Hematopoietic multipotent progenitor cell treated with erythropoietin and hydrocortisone succinate and interleukin-3 and kit ligand, for 17 days (in vitro differentiated cells): Measurements from ENCODE around the gene GLMP.

Experiments
- DNase-seq: peaks from one replicate; pipeline ENCODE4 v3.0.0-alpha.2; 2015; ENCODE audit warnings: low spot score

The GLMP gene

DNA sequence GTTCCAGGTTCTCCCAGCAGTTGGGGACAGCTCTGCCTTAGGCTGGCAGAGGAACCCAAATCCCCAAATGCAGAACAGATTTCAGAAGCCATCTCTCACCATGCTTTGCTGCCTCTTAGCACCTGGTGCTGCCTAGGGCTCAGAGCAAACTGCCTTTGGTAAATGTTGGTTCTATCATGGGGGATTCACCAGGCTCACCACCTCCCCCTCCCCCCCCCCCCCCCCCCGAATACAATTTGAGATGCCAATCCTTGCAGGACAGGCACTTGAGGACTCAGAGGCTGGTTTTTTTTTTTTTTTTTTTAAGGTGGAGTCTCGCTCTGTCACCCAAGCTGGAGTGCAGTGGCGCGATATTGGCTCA, 47.2 kb downstream of the GLMP start:
- DNase-seq = no peak

DNA sequence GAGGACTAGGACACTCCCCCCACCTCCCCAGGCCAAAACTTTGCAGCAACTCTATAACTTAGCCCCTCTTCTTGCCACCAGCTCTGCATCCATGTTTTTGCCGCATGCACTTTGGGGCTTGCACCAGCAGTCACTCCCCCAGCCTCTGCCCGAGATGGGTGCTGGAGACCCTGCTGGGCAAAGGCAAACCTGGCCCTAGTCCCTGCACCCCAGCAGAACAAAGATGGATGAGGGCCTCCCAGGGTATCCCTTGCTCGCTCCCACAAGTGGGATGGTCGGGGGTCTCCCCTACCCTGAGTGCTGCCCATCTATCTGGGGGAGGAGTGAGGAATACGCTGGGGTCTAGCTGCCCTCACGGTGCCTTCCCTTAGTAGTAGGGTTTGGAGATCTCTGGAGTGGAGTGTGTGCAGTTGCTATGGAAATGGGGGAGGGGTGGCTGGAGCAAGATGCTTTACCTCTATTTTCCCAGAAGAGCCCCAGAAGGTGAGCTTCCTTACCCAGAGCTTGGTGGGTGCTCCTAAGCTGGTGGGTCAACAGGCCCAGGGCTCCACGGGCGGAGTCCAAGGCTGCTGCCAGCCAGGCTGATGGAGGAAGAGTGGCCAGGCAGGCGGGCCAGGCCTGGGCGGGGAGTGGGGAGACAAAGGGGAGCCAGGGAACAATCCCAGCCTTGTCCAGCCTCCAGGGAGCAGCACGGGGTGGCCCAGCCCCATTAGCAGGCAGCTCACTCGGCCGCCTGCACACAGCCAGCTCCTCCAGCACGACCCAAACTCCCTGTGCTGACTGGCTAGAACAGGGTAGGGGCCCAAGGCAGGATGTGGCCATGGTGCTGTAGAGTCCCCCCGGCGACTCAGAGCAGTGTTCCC, 47.8 kb downstream of the GLMP start, which contains the start of gene PAQR6:
PAQR6 (minus strand) TSS at position 597 of the 863 bp plus-strand sequence. CDS start 1,325 bp downstream, outside the sequence.
- no peak for DNase-seq

DNA sequence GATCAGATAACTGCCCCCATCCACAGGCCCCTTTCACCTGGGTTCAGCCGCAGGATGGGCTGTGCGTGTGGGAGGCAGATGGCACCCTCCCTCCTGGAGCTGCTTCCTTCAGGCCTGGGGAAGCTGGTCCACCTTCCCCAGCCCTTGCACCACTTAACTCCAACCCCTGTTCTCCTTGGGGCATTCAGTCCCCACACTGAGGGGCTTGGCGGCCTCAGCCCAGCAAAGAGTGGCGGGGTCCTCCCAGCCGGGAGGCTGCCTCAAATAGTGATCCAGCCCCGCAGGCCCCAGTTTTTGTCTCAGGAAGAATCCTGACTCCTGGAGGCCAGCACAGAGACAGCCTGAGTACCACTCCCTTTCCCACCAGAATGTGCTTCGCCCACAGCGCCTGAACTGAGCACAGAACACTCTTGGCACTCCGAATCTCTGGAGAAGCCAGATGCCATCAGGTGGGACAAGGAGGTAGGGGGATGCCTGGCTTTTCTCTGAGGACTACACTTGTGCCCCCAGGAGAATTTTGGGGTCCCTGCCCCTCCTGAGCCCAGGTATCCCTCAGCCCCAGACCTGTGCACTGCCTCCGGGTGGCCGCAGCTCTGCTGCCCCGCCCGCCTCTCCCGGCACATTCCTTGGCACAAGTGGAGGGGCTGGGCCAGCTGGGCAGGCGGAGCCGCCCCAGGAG, 48.6 kb downstream of the GLMP start:
- no peak for DNase-seq

DNA sequence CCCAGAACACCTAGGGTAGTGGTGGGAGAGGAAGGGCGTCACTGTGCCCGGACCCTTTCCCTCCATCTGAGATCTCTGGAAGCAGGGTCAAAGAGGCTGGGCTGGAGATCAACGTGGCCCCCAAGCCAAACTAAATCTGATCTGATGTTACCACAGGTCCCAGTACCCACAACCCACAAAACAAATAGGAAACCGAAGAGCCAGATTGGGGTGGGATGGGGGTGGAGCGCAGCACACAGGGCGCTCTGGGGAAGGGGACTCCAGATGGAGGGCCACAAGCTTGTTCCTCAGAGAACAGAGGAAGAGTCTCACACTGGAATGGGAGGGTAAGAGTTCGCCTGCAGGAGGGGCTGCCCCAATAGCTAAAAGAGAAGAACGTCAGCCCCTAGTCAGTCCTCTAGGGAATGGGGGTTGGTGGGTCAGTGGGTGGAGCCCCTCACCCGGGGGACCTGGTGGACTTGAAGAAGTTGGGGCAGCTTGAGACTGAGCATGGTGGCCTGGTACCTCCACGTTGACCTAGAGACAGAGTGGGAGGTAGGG, 49.2 kb downstream of the GLMP start:
- DNase-seq = no peak

DNA sequence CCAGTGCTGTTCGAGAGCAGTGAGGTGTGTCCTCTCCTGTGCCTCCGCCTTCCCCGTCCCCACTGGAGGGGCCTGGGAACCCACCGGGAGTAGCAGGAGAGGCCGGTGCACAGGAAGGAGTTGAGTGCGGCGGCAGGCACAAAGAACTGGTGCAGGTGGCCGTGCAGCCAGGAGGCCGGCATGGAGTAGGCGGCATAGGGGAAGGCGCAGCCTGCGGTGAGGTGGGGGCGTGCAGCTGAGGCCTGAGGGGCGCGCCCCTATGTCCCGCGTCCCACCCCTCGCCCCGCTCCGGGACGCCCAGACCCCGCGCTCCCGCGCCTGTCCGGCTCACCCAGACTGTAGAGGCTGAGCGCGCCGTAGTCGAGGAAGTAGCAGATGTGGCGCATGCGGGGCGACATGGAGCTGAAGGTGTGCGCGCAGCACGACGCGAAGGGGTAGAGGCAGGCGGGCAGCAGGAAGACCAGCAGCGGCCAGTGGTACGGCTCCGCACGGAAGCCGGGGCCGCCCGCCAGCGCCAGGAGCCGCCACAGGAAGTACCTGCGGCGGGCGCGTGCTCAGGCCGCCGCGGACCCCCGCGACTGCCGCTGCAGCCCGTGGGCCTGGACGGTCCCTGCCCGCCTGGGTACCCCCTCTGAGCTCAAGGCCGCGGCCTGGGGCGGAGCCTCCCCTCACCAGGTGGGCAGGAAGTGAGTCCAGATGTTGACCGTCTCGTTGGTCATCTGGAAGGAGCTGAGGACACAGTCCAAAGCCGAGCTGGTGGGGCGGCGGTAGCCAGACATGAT, 49.8 kb downstream of the GLMP start:
- DNase-seq = no peak

DNA sequence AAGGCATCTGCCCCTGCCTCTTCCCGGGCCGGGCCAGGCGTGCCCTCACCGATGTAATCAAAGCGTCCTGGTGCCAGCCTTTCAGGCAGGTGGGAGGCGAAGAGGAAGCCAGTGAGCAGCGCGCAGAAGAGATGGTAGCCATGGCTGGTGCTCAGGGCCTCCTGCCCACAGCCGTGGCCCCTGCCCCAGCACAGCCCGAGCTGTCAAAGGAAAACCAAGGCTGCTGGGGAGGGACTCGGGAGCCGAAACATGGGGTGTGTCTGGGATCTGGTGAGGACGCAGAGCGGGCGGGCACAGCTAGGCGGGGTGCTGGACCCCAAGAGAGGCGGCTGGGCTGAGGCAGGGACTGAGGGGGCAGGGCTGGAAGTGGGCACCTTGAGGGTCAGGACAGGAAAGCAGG, 50.8 kb downstream of the GLMP start:
- no peak for DNase-seq

DNA sequence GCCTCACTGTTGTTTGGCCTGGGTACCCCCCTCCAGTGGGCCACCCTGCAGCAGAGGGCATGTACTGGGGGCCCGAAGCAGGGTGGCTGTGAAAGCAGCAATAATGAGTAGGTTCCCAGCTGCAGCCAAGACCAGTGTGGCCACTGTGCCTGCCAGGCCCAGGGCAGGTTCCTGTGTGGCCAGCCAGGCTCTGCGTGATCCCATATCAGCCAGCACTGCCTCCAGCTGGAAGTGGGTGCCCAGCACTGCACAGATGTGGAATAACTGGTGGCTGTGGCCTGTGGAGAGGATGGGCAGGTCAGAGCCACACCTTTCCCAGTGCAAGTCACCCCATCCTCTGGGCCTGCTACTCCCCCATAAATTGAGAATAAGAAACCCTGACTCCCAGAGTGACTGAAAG, 51.4 kb downstream of the GLMP start:
- DNase-seq = no peak

DNA sequence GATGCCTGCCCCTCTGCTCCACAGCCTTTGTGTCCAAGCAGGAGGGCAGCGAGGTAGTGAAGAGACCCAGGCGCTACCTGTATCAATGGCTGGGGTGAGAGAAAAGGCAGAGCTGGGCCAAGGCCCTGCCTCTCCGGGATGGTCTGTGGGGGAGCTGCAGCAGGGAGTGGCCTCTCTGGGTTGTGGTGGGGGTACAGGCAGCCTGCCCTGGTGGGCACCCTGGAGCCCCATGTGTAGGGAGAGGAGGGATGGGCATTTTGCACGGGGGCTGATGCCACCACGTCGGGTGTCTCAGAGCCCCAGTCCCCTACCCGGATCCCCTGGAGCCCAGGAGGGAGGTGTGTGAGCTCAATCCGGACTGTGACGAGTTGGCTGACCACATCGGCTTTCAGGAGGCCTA, 52.7 kb downstream of the GLMP start:
- DNase-seq = no peak
